GM12875 (cell line): ENCODE results near the gene C1orf122.

Experiments used
- H3K4me3 ChIP-seq: one replicate; pipeline ENCODE4 v1.5.1; 2011; ENCODE audit warnings: low read depth, low read length, control low read depth
- TF ChIP-seq, protein P1 (sequence below): IDR thresholded peaks from 2 replicates; pipeline ENCODE4 v1.5.1; 2011; ENCODE audit warnings: low read depth, mild to moderate bottlenecking, control low read depth, inconsistent platforms, low read length, moderate library complexity, borderline replicate concordance; ENCODE audit not compliant: insufficient read depth

The C1orf122 gene

DNA sequence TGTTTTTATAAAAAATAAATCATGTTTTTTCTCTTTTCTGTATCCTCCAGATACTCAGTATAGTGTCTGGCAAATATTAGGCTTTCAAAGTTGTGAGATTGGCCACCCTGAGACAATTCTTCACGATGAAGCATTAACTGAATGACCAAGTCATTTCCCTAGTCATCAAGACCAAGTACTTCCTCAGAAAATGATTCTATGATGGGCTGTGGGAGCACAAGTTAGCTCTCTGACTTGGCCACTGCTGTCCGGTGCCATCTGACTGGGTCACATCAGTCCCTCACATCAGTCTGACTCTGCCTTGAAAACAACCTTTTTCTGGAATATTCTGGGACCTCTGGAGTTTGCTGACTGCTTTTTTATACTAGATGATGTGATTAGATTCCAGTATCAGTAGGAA is 13.9 kb downstream of the C1orf122 start:
- TF ChIP-seq, protein P1, sequence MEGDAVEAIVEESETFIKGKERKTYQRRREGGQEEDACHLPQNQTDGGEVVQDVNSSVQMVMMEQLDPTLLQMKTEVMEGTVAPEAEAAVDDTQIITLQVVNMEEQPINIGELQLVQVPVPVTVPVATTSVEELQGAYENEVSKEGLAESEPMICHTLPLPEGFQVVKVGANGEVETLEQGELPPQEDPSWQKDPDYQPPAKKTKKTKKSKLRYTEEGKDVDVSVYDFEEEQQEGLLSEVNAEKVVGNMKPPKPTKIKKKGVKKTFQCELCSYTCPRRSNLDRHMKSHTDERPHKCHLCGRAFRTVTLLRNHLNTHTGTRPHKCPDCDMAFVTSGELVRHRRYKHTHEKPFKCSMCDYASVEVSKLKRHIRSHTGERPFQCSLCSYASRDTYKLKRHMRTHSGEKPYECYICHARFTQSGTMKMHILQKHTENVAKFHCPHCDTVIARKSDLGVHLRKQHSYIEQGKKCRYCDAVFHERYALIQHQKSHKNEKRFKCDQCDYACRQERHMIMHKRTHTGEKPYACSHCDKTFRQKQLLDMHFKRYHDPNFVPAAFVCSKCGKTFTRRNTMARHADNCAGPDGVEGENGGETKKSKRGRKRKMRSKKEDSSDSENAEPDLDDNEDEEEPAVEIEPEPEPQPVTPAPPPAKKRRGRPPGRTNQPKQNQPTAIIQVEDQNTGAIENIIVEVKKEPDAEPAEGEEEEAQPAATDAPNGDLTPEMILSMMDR: no peak
- no peak overlapping the region for H3K4me3 ChIP-seq

GRCh38 chr1:37822906-37823815 is 15.6 kb downstream of the C1orf122 start:
- H3K4me3 ChIP-seq: no peak overlapping the region
- TF ChIP-seq, protein P1: no peak

DNA sequence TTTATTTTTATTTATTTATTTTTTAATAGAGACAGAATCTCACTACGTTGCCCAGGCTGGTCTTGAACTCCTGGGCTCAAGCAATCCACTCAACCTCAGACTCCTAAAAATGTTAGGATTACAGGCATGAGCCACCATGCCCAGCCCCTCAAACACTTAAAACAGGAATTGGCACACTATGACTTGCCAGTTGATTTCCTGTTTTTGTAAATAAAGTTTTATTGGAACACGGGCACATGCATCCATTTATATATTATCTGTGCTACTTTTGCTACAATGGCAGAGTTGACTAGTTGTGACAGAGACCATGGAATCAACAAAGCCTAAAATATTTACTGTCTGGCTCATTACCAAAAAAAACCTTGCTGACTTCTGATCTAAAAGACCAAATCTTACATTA is 16.4 kb downstream of the C1orf122 start:
- TF ChIP-seq, protein P1: no peak
- H3K4me3 ChIP-seq: no peak overlapping the region

DNA sequence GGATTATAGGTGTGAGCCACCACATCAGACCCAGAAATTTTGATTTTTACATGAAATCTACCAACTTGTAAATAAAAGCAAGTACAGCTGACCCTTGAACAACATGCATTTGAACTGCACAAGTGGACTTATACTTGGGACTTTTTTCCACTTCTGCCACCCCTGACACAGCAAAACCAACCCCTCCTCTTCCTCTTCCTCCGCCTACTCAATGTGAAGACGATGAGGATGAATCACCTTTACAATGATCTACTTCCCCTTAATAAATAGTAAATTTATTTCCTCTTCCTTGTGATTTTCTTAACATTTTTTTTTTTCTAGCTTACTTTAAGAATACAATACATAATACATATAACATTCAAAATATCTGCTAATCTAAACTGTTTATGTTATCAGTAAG is 17.9 kb downstream of the C1orf122 start:
- no peak overlapping the region for H3K4me3 ChIP-seq
- TF ChIP-seq, protein P1: no peak

GRCh38 chr1:37828410-37829074 is 21.0 kb downstream of the C1orf122 start:
- H3K4me3 ChIP-seq: no peak overlapping the region

GRCh38 chr1:37831109-37831508 is 23.5 kb downstream of the C1orf122 start:
- H3K4me3 ChIP-seq: no peak overlapping the region
- TF ChIP-seq, protein P1: no peak

More at GRCh38 chr1:37828410-37829074, 21.0 kb downstream of the C1orf122 start:
- TF ChIP-seq, protein P1: no peak

DNA sequence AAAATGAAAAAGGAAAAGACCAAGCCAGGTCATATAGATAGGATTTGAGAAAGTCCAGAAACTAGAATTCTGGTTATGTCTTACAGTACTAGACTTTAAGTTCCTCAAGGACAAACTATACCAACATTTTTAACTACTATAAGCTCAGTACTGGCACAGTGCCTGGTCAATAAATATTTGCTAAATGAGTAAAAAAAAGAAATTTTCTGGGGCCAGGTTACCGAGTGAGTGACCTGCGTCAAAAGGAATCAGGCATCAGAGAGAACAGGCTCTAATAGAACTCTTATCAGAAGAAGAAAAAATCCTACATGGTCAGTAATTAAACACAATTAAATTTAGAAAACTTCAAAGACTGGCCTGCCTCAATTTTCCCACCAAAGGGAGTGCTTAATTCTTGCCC is 24.2 kb downstream of the C1orf122 start:
- no peak overlapping the region for H3K4me3 ChIP-seq
- TF ChIP-seq, protein P1: no peak
